ENCODE results near the gene DMWD.
"Not testable (repeated sequence)": the region's sequence is repeated elsewhere in the genome, so short reads cannot be mapped to it uniquely, and the experiment has no call there.

DMWD gene

DNA sequence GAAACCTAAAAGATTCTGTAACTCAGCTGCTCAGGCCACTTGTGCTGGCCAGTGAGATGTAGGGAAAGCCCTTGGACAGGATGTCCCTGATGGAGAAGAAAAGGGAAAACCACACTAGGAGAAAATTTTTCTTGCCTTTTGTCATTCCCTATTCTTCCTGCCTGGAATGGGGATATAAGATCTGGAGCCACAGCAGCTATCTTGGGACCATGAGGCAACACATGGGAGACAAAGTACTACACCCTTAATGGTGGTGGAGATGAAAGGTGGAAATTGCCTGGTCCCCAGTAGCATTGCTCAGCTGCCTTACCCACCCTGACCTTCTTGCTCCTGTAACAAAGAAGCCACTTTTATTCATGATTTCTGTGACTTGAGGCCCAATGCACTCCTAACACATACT, 13.1 kb upstream of the DMWD start:
- Mint-ChIP-seq H3K36me3 (ENCODE audit: low read depth) (no peaks in the 10 kb centered on the region), H3K4me1 (ENCODE audit: low read depth) (peaks cover 9% of the 10 kb centered on the region), H3K4me3 (no peak overlapping the region), H3K27ac (no peak overlapping the region), H3K9me3 (no peaks in the 10 kb centered on the region), H3K27me3 (ENCODE audit: low read depth) (peaks cover 9% of the 10 kb centered on the region)
- DNase-seq (ENCODE audit: low spot score) = no peak

DNA sequence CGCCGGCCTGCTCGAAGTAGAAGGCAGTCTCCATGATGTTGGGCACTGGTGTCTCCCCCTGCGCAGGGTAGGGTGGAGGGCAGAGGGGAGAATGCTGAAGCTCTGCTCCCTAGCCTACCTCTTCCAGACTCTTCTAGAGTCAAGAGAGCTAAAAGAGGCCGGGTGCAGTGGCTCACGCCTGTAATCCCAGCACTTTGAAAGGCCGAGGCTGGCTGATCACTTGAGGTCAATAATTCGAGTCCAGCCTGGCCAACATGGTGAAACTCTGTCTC, 12.2 kb upstream of the DMWD start:
- Mint-ChIP-seq H3K27me3 (ENCODE audit: low read depth) (peaks cover 11% of the 10 kb centered on the region), H3K4me1 (ENCODE audit: low read depth) (peaks cover 6% of the 10 kb centered on the region), H3K4me3 (no peak overlapping the region), H3K9me3 (no peaks in the 10 kb centered on the region), H3K27ac (no peak overlapping the region), H3K36me3 (ENCODE audit: low read depth) (no peaks in the 10 kb centered on the region)
- no peak for DNase-seq (ENCODE audit: low spot score)

DNA sequence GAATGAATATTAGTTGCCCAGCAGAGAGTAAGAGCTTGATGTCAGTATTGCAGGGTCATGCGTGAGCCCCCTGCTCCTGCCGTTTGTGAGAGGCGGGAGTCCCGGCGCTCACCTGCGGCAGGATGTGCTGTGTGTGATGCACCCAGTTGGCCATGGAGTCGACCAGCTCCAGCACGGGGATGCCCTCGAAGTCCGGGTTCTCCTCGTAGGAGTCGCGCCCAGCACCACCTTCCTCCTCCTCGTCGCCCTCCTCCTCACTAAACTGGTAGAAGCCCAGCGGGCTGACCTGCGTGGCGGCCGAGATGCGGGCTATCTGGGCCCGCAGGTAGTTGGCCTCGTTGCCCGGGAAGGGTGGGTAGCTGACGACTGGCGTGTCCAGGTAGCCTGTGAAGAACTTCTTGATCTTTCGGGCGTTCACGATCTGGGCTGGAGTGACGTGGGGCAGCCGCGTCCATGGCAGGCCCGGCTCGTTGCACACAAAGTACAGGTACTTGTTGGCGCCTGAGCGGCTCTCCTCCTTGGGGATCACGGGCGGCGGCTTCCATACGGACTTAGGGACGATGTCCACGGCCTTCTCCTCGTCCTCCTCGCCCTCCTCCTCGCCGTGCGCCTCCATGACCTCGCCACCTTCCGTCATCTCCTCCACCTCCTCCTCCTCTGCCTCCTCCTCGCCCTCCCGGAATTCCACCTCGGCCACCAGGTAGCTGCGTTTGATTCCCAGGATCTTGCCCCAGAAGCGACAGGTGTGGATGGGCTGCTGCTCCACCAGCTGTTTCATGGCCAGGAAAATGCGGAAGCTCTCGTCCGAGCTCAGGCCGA, 11.7 kb upstream of the DMWD start:
- Mint-ChIP-seq H3K4me3 (no peak overlapping the region), H3K27me3 (ENCODE audit: low read depth) (peaks cover 11% of the 10 kb centered on the region), H3K27ac (no peak overlapping the region), H3K36me3 (ENCODE audit: low read depth) (no peaks in the 10 kb centered on the region), H3K4me1 (ENCODE audit: low read depth) (peaks cover 2% of the 10 kb centered on the region), H3K9me3 (no peaks in the 10 kb centered on the region)
- no peak for DNase-seq (ENCODE audit: low spot score)

DNA sequence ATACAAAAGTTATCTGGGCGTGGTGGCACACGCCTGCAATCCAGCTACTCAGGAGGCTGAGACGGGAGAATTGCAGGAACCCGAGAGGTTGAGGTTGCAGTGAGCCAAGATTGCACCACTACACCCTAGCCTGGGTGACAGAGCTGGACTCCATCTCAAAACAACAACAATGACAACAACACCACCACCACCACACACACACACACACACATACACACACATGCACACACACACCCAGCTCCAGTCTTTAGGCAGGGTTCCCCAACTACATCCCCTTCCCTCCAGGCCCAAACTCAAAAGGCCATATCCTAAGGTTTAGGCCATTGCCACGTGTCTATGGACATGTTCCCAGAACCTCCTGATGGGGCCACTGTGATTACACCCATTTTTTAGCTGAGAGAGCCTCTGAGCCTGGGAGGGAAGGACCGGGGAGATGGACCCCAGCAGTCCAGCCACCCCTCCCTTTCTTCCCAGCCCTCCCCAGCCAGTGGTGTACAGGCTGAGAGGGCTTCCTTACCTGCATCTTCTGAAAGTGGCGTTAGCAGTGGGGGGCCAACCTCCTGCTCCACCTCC, 9.0 kb upstream of the DMWD start:
- Mint-ChIP-seq H3K27me3 (ENCODE audit: low read depth) (peaks cover 24% of the 10 kb centered on the region), H3K4me3 (no peak overlapping the region), H3K4me1 (ENCODE audit: low read depth) (peaks cover 5% of the 10 kb centered on the region), H3K27ac (no peak overlapping the region), H3K9me3 (no peaks in the 10 kb centered on the region), H3K36me3 (ENCODE audit: low read depth) (no peaks in the 10 kb centered on the region)
- DNase-seq (ENCODE audit: low spot score) = no peak

DNA sequence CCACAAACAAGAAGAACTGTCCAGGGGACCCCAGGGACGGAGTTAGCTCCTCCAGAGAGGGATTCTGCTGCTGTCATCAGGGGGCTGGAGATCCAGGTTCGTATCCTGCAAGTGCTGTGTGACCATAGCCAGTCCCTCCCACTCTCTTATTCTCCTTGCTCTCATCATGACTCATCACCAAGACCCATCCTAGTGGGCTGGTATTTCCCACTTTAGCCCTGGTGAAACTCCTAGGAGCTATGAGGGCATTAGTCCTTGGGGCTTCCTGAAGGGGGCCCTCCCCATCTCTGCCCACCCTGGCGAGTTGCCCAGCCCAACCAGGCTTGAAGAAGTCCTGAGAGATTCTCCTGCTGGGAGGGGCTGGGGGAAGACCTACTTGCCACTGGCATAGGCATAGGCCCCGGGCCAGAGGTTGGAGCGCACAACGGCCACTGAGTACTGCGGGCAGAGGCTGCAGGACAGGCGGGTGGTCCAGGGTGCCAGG, 7.5 kb upstream of the DMWD start:
- Mint-ChIP-seq H3K4me3 (no peak overlapping the region), H3K27ac (no peak overlapping the region), H3K27me3 (ENCODE audit: low read depth) (peaks cover 32% of the 10 kb centered on the region), H3K4me1 (ENCODE audit: low read depth) (peaks cover 5% of the 10 kb centered on the region), H3K36me3 (ENCODE audit: low read depth) (no peaks in the 10 kb centered on the region), H3K9me3 (no peaks in the 10 kb centered on the region)
- DNase-seq (ENCODE audit: low spot score) = no peak

DNA sequence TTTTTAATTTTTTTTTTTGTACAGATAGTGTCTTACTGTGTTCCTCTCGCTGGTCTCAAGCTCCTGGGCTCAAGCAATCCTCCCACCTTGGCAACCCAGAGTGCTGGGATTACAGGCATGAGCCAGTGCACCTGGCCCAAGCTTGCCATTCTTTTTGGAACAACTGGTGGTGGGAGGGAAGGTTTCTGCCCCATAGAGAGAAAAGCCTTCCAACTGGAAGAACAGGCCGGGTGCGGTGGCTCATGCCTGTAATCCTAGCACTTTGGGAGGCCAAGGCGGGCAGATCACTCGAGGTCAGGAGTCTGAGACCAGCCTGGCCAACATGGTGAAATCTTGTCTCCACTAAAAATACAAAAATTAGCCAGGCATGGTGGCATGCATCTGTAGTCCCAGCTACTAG, 6.9 kb upstream of the DMWD start:
- H3K4me1 Mint-ChIP-seq (ENCODE audit: low read depth); H3K27ac Mint-ChIP-seq; H3K36me3 Mint-ChIP-seq (ENCODE audit: low read depth); H3K9me3 Mint-ChIP-seq; H3K4me3 Mint-ChIP-seq; DNase-seq (ENCODE audit: low spot score): not testable (repeated sequence)
- H3K27me3 Mint-ChIP-seq (ENCODE audit: low read depth) = peaks cover 38% of the 10 kb centered on the region

DNA sequence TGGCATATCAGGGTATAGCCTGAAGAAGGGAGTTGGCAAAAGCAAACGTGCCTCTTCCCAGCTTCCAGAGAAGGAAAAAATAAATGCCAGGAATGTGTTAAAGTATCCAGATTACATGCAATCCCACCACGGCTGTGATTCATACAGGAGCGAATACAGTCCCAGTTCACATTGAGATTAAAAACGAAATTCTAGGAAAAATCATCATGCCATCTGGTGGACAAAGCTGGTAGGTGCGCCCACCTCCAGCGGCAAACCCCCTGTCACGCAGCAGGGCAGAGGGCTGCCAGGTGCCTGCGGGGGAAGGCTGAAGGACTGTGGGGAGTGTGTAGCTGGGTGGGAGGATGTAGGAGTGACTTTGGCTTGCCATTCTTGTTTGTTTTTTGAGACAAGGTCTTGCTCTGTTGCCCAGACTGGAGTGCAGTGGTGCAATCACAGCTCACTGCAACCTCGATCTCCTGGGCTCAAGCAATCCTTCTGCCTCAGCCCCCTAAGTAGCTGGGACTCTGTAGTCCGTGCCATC, 6.4 kb upstream of the DMWD start:
- H3K36me3 Mint-ChIP-seq (ENCODE audit: low read depth) = no peaks in the 10 kb centered on the region
- H3K4me1 Mint-ChIP-seq (ENCODE audit: low read depth) = peaks cover 5% of the 10 kb centered on the region
- H3K4me3 Mint-ChIP-seq = no peak overlapping the region
- no peak overlapping the region for H3K27ac Mint-ChIP-seq
- H3K27me3 Mint-ChIP-seq (ENCODE audit: low read depth) = peaks cover 41% of the 10 kb centered on the region
- peak; percentile 42 for DNase-seq (ENCODE audit: low spot score)
- H3K9me3 Mint-ChIP-seq = no peaks in the 10 kb centered on the region

DNA sequence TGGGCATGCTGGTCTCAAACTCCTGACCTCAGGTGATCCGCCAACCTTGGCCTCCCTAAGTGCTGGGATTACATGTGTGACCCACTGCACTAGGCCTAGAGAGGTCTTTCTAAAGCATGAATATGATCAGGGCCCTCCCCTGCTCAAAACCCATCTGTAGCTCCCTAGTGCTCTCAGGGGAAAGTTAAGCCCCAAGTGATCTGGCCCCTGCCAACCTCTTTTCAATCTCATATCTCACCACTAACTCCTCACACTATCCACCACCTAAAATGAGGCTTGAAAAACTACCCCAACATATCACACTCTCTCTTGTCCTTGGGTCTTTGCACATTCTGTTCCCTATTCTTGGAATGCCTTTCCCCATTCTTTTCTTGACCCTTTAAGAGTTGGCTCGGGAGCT, 2.0 kb upstream of the DMWD start:
- Mint-ChIP-seq H3K36me3 (ENCODE audit: low read depth) (peaks cover 7% of the 10 kb centered on the region), H3K27me3 (ENCODE audit: low read depth) (peaks cover 42% of the 10 kb centered on the region), H3K9me3 (no peaks in the 10 kb centered on the region), H3K4me3 (no peak overlapping the region), H3K27ac (no peak overlapping the region), H3K4me1 (ENCODE audit: low read depth) (peaks cover 31% of the 10 kb centered on the region)
- no peak for DNase-seq (ENCODE audit: low spot score)

DNA sequence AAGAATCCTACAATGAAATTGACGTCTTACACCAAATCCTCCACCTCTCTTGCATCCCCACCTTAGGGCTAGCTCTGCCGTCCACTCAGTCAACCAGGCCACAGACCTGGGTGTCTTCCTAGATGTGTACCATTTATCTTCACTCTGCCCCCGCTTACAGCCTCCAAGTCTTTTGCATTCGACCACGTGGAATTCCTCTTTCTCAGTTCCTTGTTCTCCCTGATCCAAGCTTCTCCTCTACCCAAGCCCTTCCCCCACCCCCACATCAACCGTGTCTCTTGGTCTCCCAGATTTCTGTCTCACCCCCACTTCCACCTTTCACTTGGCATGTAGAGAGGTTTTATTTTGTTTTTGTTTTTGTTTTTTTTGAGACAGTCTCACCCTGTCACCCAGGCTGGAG, 1.2 kb upstream of the DMWD start:
- peaks cover 27% of the 10 kb centered on the region for H3K4me1 Mint-ChIP-seq (ENCODE audit: low read depth)
- H3K27ac Mint-ChIP-seq = peak overlapping the region; percentile 43
- no peaks in the 10 kb centered on the region for H3K9me3 Mint-ChIP-seq
- peaks cover 13% of the 10 kb centered on the region for H3K36me3 Mint-ChIP-seq (ENCODE audit: low read depth)
- peaks cover 45% of the 10 kb centered on the region for H3K27me3 Mint-ChIP-seq (ENCODE audit: low read depth)
- peak overlapping the region; percentile 40 for H3K4me3 Mint-ChIP-seq
- no peak for DNase-seq (ENCODE audit: low spot score)

DNA sequence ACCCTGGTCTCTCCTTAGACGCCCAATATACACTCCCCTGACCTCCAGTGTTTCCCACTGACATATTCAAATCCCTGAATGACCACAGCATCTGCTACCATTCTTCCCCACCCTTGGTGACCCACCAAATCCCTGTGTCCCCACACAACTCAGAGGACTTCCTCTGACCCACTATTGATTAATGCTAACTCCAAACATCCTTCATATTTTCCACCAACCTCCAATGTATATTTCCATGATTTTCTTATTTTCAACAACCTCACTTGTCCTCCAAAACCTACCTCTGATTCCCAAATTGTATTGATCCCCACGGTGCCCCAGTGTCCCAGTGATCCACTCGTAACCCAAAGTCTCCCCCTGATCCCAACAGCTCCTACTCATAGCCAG, 526 bp upstream of the DMWD start:
- peak overlapping the region; percentile 78 for H3K4me3 Mint-ChIP-seq
- peaks cover 47% of the 10 kb centered on the region for H3K27me3 Mint-ChIP-seq (ENCODE audit: low read depth)
- peaks cover 20% of the 10 kb centered on the region for H3K36me3 Mint-ChIP-seq (ENCODE audit: low read depth)
- H3K27ac Mint-ChIP-seq = peak overlapping the region; percentile 62
- DNase-seq (ENCODE audit: low spot score) = no peak
- peaks cover 26% of the 10 kb centered on the region for H3K4me1 Mint-ChIP-seq (ENCODE audit: low read depth)
- H3K9me3 Mint-ChIP-seq = no peaks in the 10 kb centered on the region

DNA sequence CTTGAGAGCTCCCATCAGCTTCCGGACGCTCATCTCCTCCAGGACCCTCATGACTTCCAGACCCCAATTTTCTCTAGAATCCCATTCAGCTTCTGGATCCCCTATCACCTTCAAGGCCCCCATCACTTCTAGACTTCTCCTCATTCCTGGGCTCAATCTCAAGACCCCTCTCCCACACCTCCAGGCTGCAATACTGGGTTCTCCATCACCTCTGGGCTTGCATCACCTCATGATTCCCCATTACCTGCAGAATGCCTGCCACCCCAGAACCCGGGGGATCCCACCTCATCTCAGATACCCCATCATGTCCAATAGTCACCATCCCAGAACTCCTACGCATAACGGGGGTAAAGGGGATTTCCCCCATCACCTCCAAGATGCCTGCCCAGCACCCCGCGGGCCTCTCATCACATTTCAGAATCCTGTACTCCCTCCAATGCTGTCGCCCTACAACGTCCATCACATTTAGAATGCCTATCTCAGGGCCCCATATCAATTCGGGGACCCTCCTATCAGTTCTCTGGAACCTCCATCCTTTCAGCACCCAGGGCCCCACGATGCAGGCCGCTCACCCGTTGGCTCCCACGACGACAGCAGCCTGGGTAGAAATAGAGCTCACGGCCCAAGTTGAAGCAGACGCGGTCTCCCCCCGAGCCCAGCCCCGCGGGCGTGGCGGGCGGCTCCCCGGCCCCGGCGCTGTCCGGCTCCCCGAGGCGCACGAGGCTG, 738 bp downstream of the DMWD start:
- peaks cover 26% of the 10 kb centered on the region for H3K4me1 Mint-ChIP-seq (ENCODE audit: low read depth)
- peaks cover 27% of the 10 kb centered on the region for H3K36me3 Mint-ChIP-seq (ENCODE audit: low read depth)
- no peaks in the 10 kb centered on the region for H3K9me3 Mint-ChIP-seq
- peak; percentile 29 for DNase-seq (ENCODE audit: low spot score)
- H3K4me3 Mint-ChIP-seq = peak overlapping the region; percentile 89
- H3K27ac Mint-ChIP-seq = peak overlapping the region; percentile 54
- H3K27me3 Mint-ChIP-seq (ENCODE audit: low read depth) = peaks cover 51% of the 10 kb centered on the region

DNA sequence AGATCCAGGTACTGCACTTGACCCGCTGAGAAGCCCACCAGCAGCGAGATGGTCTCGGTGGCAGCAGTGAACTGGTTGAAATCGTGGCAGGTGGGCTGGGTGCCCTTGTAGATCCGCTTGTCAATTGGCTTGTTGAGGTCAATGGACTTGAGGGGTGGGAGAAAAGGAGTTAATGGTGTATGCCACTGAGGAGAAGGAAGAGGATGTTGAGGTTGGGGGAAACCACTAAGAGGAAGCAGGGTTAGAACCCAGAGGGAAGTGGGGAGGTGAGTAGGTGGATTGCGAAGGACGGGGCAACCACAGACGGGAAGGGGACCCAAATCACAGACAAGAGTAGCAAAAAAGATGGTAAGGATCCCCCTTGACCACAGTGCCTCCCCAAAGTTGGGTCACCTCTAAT, 1.7 kb downstream of the DMWD start:
- H3K27ac Mint-ChIP-seq = peak overlapping the region; percentile 24
- DNase-seq (ENCODE audit: low spot score) = peak; percentile 55

DNA sequence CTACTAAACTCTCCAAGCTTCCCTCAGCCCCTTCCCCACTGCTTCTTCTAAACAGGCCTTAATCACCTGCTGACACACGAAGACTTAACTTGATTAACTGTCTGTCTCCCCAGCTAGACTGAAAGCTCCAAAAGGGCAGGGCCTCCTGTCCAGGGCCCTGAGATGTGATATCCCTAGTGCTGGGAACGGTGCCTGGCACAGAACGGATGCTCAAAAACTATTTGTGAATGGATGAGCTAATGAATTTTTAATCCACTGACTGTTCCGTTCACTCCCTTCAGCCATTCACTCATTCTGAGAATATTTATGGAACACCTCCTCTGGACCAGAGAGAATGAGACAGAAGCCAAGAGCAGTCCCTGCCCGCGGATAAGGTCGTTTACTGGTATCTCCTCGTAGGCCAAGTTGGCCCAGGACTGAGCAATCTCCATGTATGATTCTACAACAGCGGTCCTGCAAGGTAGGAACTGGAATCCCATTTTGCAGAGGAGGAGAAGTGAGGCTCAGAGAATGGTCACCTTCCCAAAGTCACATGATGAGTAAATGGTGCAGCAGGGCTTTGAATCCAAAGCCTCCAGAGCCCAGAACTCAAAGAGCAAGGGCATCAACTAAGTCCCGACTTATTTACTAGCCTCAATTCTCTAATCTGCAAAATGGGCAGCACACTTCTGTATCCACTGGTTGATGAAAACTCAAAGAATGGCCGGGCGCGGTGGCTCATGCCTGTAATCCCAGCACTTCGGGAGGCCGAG, 3.4 kb downstream of the DMWD start:
- peaks cover 32% of the 10 kb centered on the region for H3K27me3 Mint-ChIP-seq (ENCODE audit: low read depth)
- H3K4me1 Mint-ChIP-seq (ENCODE audit: low read depth) = peaks cover 26% of the 10 kb centered on the region
- peaks cover 27% of the 10 kb centered on the region for H3K36me3 Mint-ChIP-seq (ENCODE audit: low read depth)
- H3K9me3 Mint-ChIP-seq = no peaks in the 10 kb centered on the region
- DNase-seq (ENCODE audit: low spot score) = no peak
- no peak overlapping the region for H3K27ac Mint-ChIP-seq
- H3K4me3 Mint-ChIP-seq = no peak overlapping the region

More for the DNA sequence above, 1.7 kb downstream of the DMWD start:
- H3K27me3 Mint-ChIP-seq (ENCODE audit: low read depth) = peaks cover 47% of the 10 kb centered on the region
- peaks cover 27% of the 10 kb centered on the region for H3K36me3 Mint-ChIP-seq (ENCODE audit: low read depth)
- H3K4me1 Mint-ChIP-seq (ENCODE audit: low read depth) = peaks cover 26% of the 10 kb centered on the region
- peak overlapping the region; percentile 89 for H3K4me3 Mint-ChIP-seq
- no peaks in the 10 kb centered on the region for H3K9me3 Mint-ChIP-seq

DNA sequence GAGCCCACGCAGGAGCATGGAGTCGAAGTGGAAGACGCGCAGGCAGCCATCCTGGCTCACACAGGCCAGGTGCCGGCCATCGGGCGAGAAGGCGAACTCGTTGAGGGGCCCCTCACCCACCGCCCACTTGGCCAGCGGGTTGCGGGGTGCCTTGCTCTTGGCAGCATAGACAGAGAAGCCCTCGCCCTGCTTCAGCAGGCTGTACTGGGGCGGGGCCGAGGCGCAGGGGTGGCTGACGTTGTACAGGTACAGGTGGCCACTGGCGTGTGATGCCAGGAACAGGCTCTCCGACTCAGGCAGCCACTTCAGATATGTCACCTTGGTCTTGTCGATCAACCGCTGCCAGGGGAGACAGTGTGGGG, 6.1 kb downstream of the DMWD start:
- H3K4me3 Mint-ChIP-seq = no peak overlapping the region
- H3K36me3 Mint-ChIP-seq (ENCODE audit: low read depth) = peaks cover 27% of the 10 kb centered on the region
- peaks cover 9% of the 10 kb centered on the region for H3K4me1 Mint-ChIP-seq (ENCODE audit: low read depth)
- no peak overlapping the region for H3K27ac Mint-ChIP-seq
- H3K27me3 Mint-ChIP-seq (ENCODE audit: low read depth) = peaks cover 21% of the 10 kb centered on the region
- no peaks in the 10 kb centered on the region for H3K9me3 Mint-ChIP-seq
- DNase-seq (ENCODE audit: low spot score) = no peak

Measured in T-helper 2 cell treated with Interferon-gamma antibody and Interleukin-4, amounts not matched to agents 5 μg/mL and 100 μg/mL, for 36 hours (primary cell).